Measurements from ENCODE around the gene CDH4. TPM values are rescaled to one million over a fixed set of nuclear protein-coding genes. Genes with fewer than 3 reads are reported as not detected.

Gene CDH4
- total and polyA plus RNA-seq, 2 of the 8 experiments (the other 6 are each of a cell fraction or from before 2014, with no cell fraction given) = 4.3 to 7.9 TPM

DNA sequence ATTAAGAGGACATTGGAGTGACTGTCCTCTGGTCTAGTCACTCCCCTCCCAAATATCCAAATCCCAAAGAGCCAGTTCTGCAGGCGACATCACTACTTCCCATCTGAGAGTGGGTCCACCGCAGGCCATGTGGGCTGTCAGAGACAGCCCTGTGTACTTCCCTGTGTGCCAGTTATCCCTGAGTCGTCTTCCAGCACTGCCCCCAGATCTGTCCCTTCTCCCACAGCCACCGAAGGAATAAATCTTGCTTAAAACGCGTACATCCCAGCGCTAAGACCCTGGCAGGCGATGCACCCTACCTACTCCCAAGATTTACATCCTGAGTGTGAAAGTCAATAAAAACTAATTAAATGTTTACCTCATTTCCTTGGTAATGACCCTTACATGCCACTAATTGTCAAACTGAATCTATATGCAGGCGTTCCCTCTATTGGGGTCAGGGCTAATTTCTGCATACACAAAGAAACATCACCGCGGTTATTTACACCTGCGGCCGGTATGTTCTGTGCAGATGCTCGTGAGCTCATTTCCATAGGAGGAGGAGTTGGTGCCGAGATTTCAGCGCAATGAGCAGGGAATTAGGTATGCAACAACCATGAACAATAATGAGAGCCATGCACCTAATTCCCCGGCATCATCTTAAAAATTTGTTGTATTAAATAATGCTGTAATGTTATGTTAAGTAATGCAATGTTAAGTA is 31.3 kb upstream of the CDH4 start:
- Histone ChIP-seq H4K20me1 (replicated peaks in 1 of 2; ENCODE audit: control insufficient read depth in 1 of 2, insufficient read depth in 2 of 2, low read length in 2 of 2) (no peaks in the 10 kb centered on the region), H3K79me1 (ENCODE audit: low read depth, low read length) (no peaks in the 10 kb centered on the region), H4K5ac (ENCODE audit: insufficient read length, low read depth, low read length) (no peak overlapping the region), H2AFZ (ENCODE audit: low read length) (no peak overlapping the region), H2BK120ac (replicated peaks; ENCODE audit: low read depth, low read length) (no peak overlapping the region), H2AK5ac (ENCODE audit: low read depth, low read length) (no peak overlapping the region), H2BK20ac (ENCODE audit: low read length) (no peak overlapping the region), H3K9me3 (ENCODE audit: insufficient read depth in 2 of 2, low read depth in 1 of 2, low read length in 1 of 2) (peaks cover 0 to 5% of the 10 kb centered on the region in 2 experiments; a peak in 1 of 4 replicates), H3K27ac (ENCODE audit: low read depth, low read length) (no peak overlapping the region), H3K56ac (replicated peaks; ENCODE audit: insufficient read length, low read depth, low read length) (no peak overlapping the region), H3K4ac (replicated peaks; ENCODE audit: insufficient read length, low read depth, low read length) (no peak overlapping the region), H3K79me2 (ENCODE audit: control insufficient read depth in 1 of 2, insufficient read depth in 2 of 2, low read length in 2 of 2) (peaks cover 0 to 4% of the 10 kb centered on the region in 2 experiments; a peak in 1 of 4 replicates), H3K23me2 (ENCODE audit: low read depth, low read length) (no peaks in the 10 kb centered on the region; the same call in 1 of the 2 replicates), H3K4me2 (ENCODE audit: insufficient read depth in 1 of 2, low read depth in 2 of 2, low read length in 2 of 2) (no peak overlapping the region), H2BK5ac (ENCODE audit: low read depth, low read length) (no peak overlapping the region), H2BK12ac (ENCODE audit: low read depth, low read length) (no peak overlapping the region), H2BK15ac (ENCODE audit: low read length) (no peak overlapping the region), H4K8ac (ENCODE audit: extremely low read depth, insufficient read depth, low read length) (no peak overlapping the region), H4K91ac (replicated peaks; ENCODE audit: insufficient read length, low read length) (no peak overlapping the region), H3K36me3 (ENCODE audit: control insufficient read depth in 2 of 4, insufficient read depth in 4 of 4, low read length in 3 of 4) (no peaks in the 10 kb centered on the region), H3K23ac (ENCODE audit: insufficient read length) (no peak overlapping the region), H3K9ac (replicated peaks in 1 of 4; ENCODE audit: extremely low read depth in 1 of 4, low read depth in 3 of 4, low read length in 3 of 4) (no peak overlapping the region), H3K14ac (ENCODE audit: insufficient read length) (no peak overlapping the region), H3K27me3 (replicated peaks in 1 of 4; ENCODE audit: control insufficient read depth in 3 of 4, extremely low read depth in 1 of 4, insufficient read depth in 3 of 4, low read length in 3 of 4) (peaks cover 4 to 44% (median 20%) of the 10 kb centered on the region in 4 experiments), H3K18ac (ENCODE audit: extremely low read depth, low read length) (no peak overlapping the region), H3K4me3 (ENCODE audit: extremely low read depth in 1 of 4, insufficient read depth in 2 of 4, low read depth in 3 of 4, low read length in 4 of 4) (no peak overlapping the region), H3K4me1 (replicated peaks in 1 of 4; ENCODE audit: control insufficient read depth in 3 of 4, insufficient read depth in 4 of 4, low read length in 3 of 4) (no peaks in the 10 kb centered on the region)
- CTCF ChIA-PET (ENCODE audit: partially characterized antibody) = interaction anchor here (0.9 kb wide), 1 partner anchor 15 kb away, joined by 3 read pairs; no protein-coding TSS in a partner anchor
- FAIRE-seq (no peak), DNase-seq (ENCODE audit: low read depth in 1 of 2, low spot score in 2 of 2) (no peak)
- WGBS, 2 experiments (ENCODE audit: extremely low coverage in 1 of 2, insufficient coverage in 1 of 2, insufficient read length in 1 of 2, insufficient replicate concordance in 2 of 2, low coverage in 1 of 2, low lambda C conversion rate in 2 of 2, missing lambda C conversion rate in 1 of 2) = 93% methylated on average over 17 of the region's 17 CpGs; no CpG with 5 or more reads in 1 of the 2 experiments
- POLR2A ChIA-PET (ENCODE audit: partially characterized antibody) = no interaction called here
- TF ChIP-seq RAD21 (IDR thresholded peaks at IDR 0.05 in 1 of 2, conservative IDR thresholded peaks at IDR 0.05 in 1 of 2; ENCODE audit: low read depth in 2 of 2, low read length in 2 of 2) (no peak), CTBP2 (IDR thresholded peaks at IDR 0.05; ENCODE audit: borderline replicate concordance, insufficient read depth, insufficient read length, low read length) (no peak), MAFK (IDR thresholded peaks at IDR 0.05; ENCODE audit: low read depth, low read length) (no peak), CHD1 (IDR thresholded peaks at IDR 0.05; ENCODE audit: low read depth, low read length) (no peak), ZNF274 (IDR thresholded peaks at IDR 0.05; ENCODE audit: borderline replicate concordance, extremely low read depth, low read length) (no peak), SIN3A (conservative IDR thresholded peaks at IDR 0.05 in 1 of 2, IDR thresholded peaks at IDR 0.05 in 1 of 2; ENCODE audit: low read depth in 1 of 2, low read length in 2 of 2) (no peak), SIX5 (IDR thresholded peaks at IDR 0.05; ENCODE audit: low read depth, low read length) (no peak), TBP (IDR thresholded peaks at IDR 0.05; ENCODE audit: low read depth, low read length) (no peak), SP2 (IDR thresholded peaks at IDR 0.05; ENCODE audit: low read length) (no peak), CBX8 (IDR thresholded peaks at IDR 0.05; ENCODE audit: borderline replicate concordance, low read depth, low read length) (no peak), KDM5A (IDR thresholded peaks at IDR 0.05; ENCODE audit: low read length) (no peak), KDM4A (IDR thresholded peaks at IDR 0.05; ENCODE audit: low read depth, low read length, severe bottlenecking) (no peak), TCF12 (IDR thresholded peaks at IDR 0.05; ENCODE audit: low read depth, low read length) (no peak)

All from H1 (cell line).